Thymus (tissue), 11 donors: ENCODE measurements around the gene FOXK1. TPM values are rescaled to one million over a fixed set of nuclear protein-coding genes. Genes with fewer than 3 reads are reported as not detected.

Source experiments
- DNase-seq, 9 donors: peaks; one replicate each; pipeline ENCODE4 v3.0.0-alpha.2; 2013; ENCODE audit warnings: low spot score in 9 of 9, low read depth in 6 of 9, missing footprints in 1 of 9
- H3K27ac ChIP-seq, 2 donors: one replicate each; pipeline ENCODE4 v1.5.1; 2013; ENCODE audit warnings: control low read depth in 1 of 2, low read depth in 1 of 2, low read length in 1 of 2, mild to moderate bottlenecking in 1 of 2, moderate library complexity in 1 of 2
- H3K27me3 ChIP-seq, 2 donors: one replicate each; pipeline ENCODE4 v1.5.1; 2013; ENCODE audit warnings: low read length in 1 of 2; ENCODE audit not compliant: control insufficient read depth in 2 of 2, insufficient read depth in 1 of 2
- H3K36me3 ChIP-seq, 2 donors: one replicate each; pipeline ENCODE4 v1.5.1; 2013; ENCODE audit warnings: low read length in 1 of 2, mild to moderate bottlenecking in 1 of 2, moderate library complexity in 1 of 2; ENCODE audit not compliant: control insufficient read depth in 2 of 2, insufficient read depth in 2 of 2
- H3K4me1 ChIP-seq, 2 donors: one replicate each; pipeline ENCODE4 v1.5.1; 2013; ENCODE audit warnings: low read length in 2 of 2; ENCODE audit not compliant: control insufficient read depth in 2 of 2, insufficient read depth in 2 of 2
- H3K4me3 ChIP-seq, 2 donors: one replicate each; pipeline ENCODE4 v1.5.1; 2013; ENCODE audit warnings: low read length in 2 of 2, control low read depth in 1 of 2, mild to moderate bottlenecking in 1 of 2
- H3K9me3 ChIP-seq, 2 donors: one replicate each; pipeline ENCODE4 v1.5.1; 2013; ENCODE audit warnings: low read length in 1 of 2, mild to moderate bottlenecking in 1 of 2; ENCODE audit not compliant: control insufficient read depth in 2 of 2, insufficient read depth in 1 of 2
- WGBS: extraction: QIAGEN DNeasy Blood & Tissue Kit; methylation state at CpG from one replicate; pipeline ENCODE4 v1.1.7; 2013; 5-methylcytosine and 5-hydroxymethylcytosine counted together
- polyA plus RNA-seq: library from polyadenylated mRNA; stranded (reverse); fragments of 200-250 nt; gene quantifications from one replicate; pipeline ENCODE4 v1.2.3, GENCODE V29; 2013
- total RNA-seq: library from RNA; stranded (reverse); fragments of 120-200 nt; gene quantifications from one replicate; pipeline ENCODE4 v1.2.4, GENCODE V29; 2013
- donor health status: healthy.

FOXK1 gene
- total and polyA plus RNA-seq, 2 donors = 6.4 to 7.6 TPM

DNA sequence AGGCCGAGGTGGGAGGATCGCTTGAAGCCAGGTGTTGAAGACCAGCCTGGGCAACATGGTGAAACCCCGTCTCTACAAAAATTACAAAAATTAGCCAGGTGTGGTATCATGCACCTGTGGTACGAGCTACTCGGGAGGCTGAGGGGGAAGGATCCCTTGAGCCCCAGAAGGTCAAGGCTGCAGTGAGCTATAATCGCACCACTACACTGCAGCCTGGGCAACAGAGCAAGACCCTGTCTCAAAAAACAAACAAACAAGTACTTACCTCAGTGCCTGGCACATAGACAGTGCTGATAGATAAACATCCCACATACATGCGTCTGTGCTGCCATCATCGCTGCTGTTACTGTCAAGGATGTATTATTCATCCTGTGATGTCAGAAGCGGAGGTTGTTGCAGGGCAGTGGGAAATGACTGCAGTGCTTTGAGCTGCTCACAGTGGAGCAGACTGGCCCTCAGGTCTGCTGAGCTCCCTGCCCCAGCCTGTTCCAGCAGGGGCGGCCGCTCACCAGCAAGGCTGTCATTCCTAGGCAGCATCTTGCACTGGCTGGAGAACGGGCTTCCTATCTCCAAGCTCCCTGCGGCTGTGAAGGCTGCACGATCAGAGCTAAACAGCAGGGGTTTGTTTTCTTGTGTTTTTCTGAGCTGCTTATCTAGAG, 18.6 kb downstream of the FOXK1 start:
- H3K36me3 ChIP-seq = peaks cover 0 to 4% of the 10 kb centered on the region in 2 donors
- no peak for DNase-seq
- no peak overlapping the region for H3K27ac ChIP-seq
- no peaks in the 10 kb centered on the region for H3K9me3 ChIP-seq
- no peak overlapping the region for H3K4me3 ChIP-seq
- 96% methylated on average over 14 of the region's 14 CpGs for WGBS
- H3K4me1 ChIP-seq = no peaks in the 10 kb centered on the region
- H3K27me3 ChIP-seq = no peaks in the 10 kb centered on the region

DNA sequence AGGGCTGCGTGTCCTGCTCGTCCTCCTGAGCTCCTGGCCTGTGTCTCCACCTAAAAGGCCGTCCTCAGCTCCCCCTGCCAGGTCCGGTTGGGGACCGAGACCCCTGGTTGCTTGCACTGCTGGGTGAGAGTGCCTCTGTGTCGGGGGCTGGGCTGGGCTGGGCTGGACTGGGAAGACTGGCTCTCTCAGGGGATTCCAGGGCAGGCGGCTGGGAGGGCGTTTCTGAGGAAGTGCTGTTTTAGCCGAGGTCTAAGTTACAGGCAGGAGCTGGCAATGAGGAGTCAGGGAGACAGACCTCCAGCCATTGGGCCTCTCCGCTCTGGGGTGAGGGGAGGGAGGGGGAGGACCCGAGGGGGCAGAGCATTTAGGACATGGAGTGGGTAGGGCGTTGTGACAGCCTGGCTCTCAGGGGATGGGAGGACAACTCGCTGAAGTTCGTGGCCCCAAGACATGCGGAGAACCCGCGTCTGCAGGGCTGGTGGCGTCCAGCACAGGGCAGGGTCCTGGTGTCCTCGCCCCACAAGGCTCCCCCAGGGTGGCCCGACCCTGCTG, 20.9 kb downstream of the FOXK1 start:
- no peaks in the 10 kb centered on the region for H3K9me3 ChIP-seq
- 97% methylated on average over 20 of the region's 20 CpGs for WGBS
- no peak overlapping the region for H3K4me3 ChIP-seq
- no peaks in the 10 kb centered on the region for H3K4me1 ChIP-seq
- no peak for DNase-seq
- peaks cover 0 to 4% of the 10 kb centered on the region in 2 donors for H3K36me3 ChIP-seq
- H3K27ac ChIP-seq = no peak overlapping the region
- H3K27me3 ChIP-seq = no peaks in the 10 kb centered on the region

DNA sequence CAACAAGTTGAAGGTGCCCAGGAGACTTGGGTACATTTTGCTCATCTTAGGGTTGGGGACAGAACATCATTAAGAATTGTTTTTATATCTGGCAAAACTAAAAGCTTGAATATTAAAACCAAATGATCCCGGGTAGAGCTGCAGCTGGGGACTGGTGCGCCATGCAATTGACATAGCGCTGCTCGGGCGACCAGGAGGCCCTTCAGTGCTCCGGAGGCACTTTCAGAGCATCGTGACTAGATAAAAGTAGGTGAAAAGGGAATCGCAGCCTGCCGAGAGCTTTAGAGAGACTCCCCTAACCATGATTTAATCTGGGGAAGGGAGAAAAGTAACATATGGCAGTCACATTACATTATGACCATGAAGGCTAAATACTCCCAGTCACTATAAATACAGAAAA, 21.4 kb downstream of the FOXK1 start:
- no peaks in the 10 kb centered on the region for H3K4me1 ChIP-seq
- H3K27ac ChIP-seq = no peak overlapping the region
- no peaks in the 10 kb centered on the region for H3K27me3 ChIP-seq
- H3K36me3 ChIP-seq = peaks cover 0 to 4% of the 10 kb centered on the region in 2 donors
- WGBS = 96% methylated on average over 9 of the region's 9 CpGs
- no peak for DNase-seq
- no peaks in the 10 kb centered on the region for H3K9me3 ChIP-seq
- no peak overlapping the region for H3K4me3 ChIP-seq

GRCh38 chr7:4706384-4707216, 24.5 kb downstream of the FOXK1 start:
- Histone ChIP-seq H3K27ac (no peak overlapping the region), H3K4me1 (no peaks in the 10 kb centered on the region), H3K36me3 (peaks cover 4 to 5% of the 10 kb centered on the region in 2 donors), H3K27me3 (no peaks in the 10 kb centered on the region), H3K4me3 (no peak overlapping the region), H3K9me3 (no peaks in the 10 kb centered on the region)
- WGBS = 83% methylated on average over 21 of the region's 21 CpGs
- DNase-seq = no peak

DNA sequence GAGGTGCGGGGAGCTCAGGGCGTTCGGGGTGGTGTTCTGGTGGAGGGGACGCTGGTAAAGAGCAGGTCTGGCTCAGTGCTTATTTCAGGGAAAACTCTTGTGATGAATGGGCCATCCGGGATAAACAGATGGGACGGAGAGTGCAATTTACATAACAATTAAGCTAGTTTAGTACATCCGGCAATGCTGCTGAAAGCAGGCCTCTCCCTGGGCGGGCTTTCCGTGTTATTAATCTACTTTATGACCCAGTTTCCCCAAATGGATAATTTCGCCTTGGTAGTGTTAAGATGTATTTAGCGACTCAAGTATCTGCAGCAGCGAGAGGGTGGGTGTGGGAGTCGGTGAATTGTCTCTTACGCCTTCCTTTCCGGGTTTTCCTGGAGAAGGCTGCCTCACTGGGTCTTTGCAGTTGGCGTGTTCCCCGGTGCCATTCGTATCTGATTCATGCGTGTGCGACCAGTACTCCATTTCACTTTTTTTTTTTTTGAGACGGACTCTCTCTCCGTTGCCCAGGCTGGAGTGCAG, 25.2 kb downstream of the FOXK1 start:
- no peak overlapping the region for H3K27ac ChIP-seq
- H3K9me3 ChIP-seq = no peaks in the 10 kb centered on the region
- H3K27me3 ChIP-seq = no peaks in the 10 kb centered on the region
- peaks cover 5 to 7% of the 10 kb centered on the region in 2 donors for H3K36me3 ChIP-seq
- no peak for DNase-seq
- no peaks in the 10 kb centered on the region for H3K4me1 ChIP-seq
- WGBS = 97% methylated on average over 22 of the region's 22 CpGs
- H3K4me3 ChIP-seq = no peak overlapping the region

DNA sequence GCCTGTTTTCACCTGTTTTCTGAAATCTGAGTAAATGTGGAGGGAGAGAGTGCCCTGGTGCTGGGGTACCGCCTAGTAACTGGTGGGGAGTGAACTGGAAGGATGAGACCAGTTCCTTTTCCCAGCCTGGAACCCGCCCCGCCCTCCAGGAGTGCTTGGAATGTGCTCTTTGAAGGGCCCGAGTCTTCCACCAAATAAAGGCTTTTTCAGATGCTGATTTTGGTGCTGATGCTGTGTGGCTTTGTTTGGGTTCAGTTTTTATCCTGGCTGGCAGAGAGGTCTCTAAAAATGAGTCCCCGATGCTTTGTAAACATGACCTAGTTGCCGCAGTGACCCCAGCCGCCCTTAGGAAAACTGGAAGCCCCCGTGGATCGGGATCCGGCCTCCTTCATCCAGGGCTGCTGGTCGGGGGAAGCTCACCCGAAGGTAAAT, 25.9 kb downstream of the FOXK1 start:
- peaks cover 5 to 7% of the 10 kb centered on the region in 2 donors for H3K36me3 ChIP-seq
- WGBS = 98% methylated on average over 12 of the region's 12 CpGs
- peaks cover 0 to 2% of the 10 kb centered on the region in 2 donors for H3K4me1 ChIP-seq
- DNase-seq = no peak
- no peak overlapping the region for H3K4me3 ChIP-seq
- no peak overlapping the region for H3K27ac ChIP-seq
- no peaks in the 10 kb centered on the region for H3K27me3 ChIP-seq
- H3K9me3 ChIP-seq = no peaks in the 10 kb centered on the region

DNA sequence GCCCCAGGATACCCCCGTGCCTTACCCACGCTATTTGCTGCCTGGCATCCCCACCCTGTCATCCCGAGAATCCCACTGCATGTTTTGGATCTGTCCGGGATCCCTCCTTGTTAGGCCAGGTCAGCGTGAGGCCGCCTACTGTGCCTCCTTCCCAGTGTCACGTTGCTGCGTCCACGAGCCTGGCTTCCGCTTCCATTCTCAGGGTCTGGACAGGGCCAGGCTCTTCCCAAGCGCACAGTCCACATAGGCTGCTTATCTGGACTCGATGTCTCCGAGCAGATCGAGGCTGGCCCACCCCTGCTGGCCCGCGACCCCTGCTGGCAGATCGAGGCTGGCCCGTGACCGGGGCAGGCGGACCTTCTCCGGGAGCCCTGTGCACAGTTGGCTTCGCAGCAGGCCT, 27.1 kb downstream of the FOXK1 start:
- peaks cover 0 to 2% of the 10 kb centered on the region in 2 donors for H3K4me1 ChIP-seq
- H3K36me3 ChIP-seq = peaks cover 3 to 7% of the 10 kb centered on the region in 2 donors
- WGBS = 98% methylated on average over 22 of the region's 22 CpGs
- no peak for DNase-seq
- no peaks in the 10 kb centered on the region for H3K27me3 ChIP-seq
- H3K4me3 ChIP-seq = no peak overlapping the region
- H3K27ac ChIP-seq = no peak overlapping the region
- H3K9me3 ChIP-seq = no peaks in the 10 kb centered on the region

DNA sequence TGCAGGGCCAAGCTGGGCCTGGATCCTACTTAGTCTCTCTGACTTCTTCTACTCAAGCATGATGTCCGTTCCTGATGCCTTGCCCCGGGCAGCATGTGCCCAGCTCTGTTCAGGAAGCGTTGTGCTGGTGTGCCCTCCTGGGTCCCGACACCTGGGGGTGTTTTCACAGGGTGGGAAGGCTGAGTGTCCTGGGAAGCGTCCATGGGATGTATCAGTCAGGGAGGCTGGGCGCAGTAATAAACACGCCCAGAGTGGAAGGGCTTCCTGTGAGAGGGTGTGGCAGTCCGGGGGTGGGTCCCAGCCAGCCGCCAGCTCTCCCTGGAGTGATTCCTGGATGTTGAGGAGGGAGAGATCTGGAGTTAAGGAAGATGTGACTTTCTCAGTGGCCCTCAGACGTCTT, 29.0 kb downstream of the FOXK1 start:
- DNase-seq = no peak
- Histone ChIP-seq H3K36me3 (peaks cover 7 to 10% of the 10 kb centered on the region in 2 donors), H3K4me1 (peaks cover 0 to 2% of the 10 kb centered on the region in 2 donors), H3K4me3 (no peak overlapping the region), H3K27ac (no peak overlapping the region), H3K9me3 (no peaks in the 10 kb centered on the region), H3K27me3 (no peaks in the 10 kb centered on the region)
- 97% methylated on average over 10 of the region's 10 CpGs for WGBS

DNA sequence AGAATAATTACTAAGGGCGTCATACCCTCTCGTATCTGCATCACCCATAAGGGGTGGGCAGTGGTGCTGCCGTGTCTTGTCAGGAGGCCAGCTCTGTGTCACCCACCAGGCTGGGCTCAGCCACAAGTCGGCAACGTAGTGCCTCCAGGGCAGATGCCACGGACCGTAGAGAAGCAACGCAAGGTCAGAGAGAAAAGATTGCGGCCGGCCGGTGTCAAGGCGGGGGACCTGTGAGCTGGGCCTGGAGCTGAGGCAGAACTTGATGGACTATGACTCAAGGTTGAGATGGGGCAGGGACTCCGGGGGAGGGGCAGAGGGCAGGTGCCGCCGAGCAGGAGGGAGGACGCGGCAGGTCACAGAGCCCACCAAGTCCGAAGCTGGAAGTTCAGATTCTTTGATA, 29.5 kb downstream of the FOXK1 start:
- no peak for DNase-seq
- no peak overlapping the region for H3K27ac ChIP-seq
- H3K9me3 ChIP-seq = peaks cover 0 to 2% of the 10 kb centered on the region in 2 donors
- no peaks in the 10 kb centered on the region for H3K27me3 ChIP-seq
- peaks cover 7 to 10% of the 10 kb centered on the region in 2 donors for H3K36me3 ChIP-seq
- no peak overlapping the region for H3K4me3 ChIP-seq
- 96% methylated on average over 18 of the region's 18 CpGs for WGBS
- peaks cover 0 to 2% of the 10 kb centered on the region in 2 donors for H3K4me1 ChIP-seq
